ENCODE data around the gene RASAL1. TPM values are rescaled to one million over a fixed set of nuclear protein-coding genes. Genes with fewer than 3 reads are reported as not detected.

Gene RASAL1
- polyA plus RNA-seq, 3 donors = not detected

DNA sequence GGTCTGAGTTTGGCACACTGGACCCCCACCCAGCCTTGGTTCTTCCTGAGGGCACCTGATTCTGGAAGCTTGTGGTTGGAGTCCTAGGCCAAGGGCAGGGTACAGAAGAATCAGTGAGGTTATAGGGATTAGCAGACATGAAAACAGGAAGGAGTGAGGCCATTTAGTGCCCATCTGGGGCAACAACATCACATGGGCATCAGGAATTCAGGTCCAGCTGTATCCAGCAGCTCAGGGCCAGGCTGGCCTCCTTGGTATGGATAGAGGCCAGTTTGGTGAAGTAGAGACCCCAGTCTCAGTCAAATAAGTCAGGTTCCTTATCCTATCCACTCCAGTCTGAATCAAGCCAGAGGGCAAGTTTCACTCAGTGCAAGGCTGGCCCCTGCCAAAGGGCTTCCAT is 36.2 kb downstream of the RASAL1 start:
- no peaks in the 10 kb centered on the region for H4K20me1 ChIP-seq (ENCODE audit: insufficient read depth, low read length)
- peaks cover 0 to 4% of the 10 kb centered on the region in 2 donors for H3K4me1 ChIP-seq (ENCODE audit: control insufficient read depth in 1 of 2, insufficient read depth in 2 of 2, low read length in 2 of 2)
- peaks cover 0 to 5% of the 10 kb centered on the region in 2 donors for H3K27me3 ChIP-seq (ENCODE audit: control insufficient read depth in 2 of 2, insufficient read depth in 2 of 2, low read length in 2 of 2)
- intact Hi-C loops (cut with micrococcal nuclease) = no loop called here
- Mint-ChIP-seq H3K4me1 (peaks cover 11% of the 10 kb centered on the region), H3K27me3 (ENCODE audit: low read depth in 3 of 3) (peaks cover 11 to 15% (median 14%) of the 10 kb centered on the region in 3 donors), H3K27ac (no peak overlapping the region), H3K36me3 (no peaks in the 10 kb centered on the region), H3K9me3 (peaks cover 0 to 3% (median 0%) of the 10 kb centered on the region in 7 donors), H3K4me3 (no peak overlapping the region)
- H3K36me3 ChIP-seq (replicated peaks in 1 of 2; ENCODE audit: control insufficient read depth in 1 of 2, insufficient read depth in 2 of 2, low read length in 2 of 2) = no peaks in the 10 kb centered on the region
- no peaks in the 10 kb centered on the region for H3K9me3 ChIP-seq (replicated peaks in 1 of 2; ENCODE audit: control insufficient read depth in 1 of 2, insufficient read depth in 1 of 2, low read length in 2 of 2)
- no peak overlapping the region for H2AFZ ChIP-seq (ENCODE audit: insufficient read depth, low read depth, low read length, poor library complexity, severe bottlenecking)
- no peak overlapping the region for H3K4me2 ChIP-seq (replicated peaks; ENCODE audit: extremely low read depth, low read length, poor library complexity, severe bottlenecking)
- H3K27ac ChIP-seq (ENCODE audit: low read depth in 1 of 2, low read length in 2 of 2) = no peak overlapping the region
- H3K4me3 ChIP-seq (replicated peaks in 1 of 3; ENCODE audit: low read depth in 2 of 3, low read length in 3 of 3) = no peak overlapping the region
- no peaks in the 10 kb centered on the region for H3K79me2 ChIP-seq (ENCODE audit: insufficient read depth, low read length)
- H3K9ac ChIP-seq (ENCODE audit: insufficient read depth, low read length, poor library complexity, severe bottlenecking) = no peak overlapping the region
- DNase-seq = no peak
- TF ChIP-seq, protein P1, sequence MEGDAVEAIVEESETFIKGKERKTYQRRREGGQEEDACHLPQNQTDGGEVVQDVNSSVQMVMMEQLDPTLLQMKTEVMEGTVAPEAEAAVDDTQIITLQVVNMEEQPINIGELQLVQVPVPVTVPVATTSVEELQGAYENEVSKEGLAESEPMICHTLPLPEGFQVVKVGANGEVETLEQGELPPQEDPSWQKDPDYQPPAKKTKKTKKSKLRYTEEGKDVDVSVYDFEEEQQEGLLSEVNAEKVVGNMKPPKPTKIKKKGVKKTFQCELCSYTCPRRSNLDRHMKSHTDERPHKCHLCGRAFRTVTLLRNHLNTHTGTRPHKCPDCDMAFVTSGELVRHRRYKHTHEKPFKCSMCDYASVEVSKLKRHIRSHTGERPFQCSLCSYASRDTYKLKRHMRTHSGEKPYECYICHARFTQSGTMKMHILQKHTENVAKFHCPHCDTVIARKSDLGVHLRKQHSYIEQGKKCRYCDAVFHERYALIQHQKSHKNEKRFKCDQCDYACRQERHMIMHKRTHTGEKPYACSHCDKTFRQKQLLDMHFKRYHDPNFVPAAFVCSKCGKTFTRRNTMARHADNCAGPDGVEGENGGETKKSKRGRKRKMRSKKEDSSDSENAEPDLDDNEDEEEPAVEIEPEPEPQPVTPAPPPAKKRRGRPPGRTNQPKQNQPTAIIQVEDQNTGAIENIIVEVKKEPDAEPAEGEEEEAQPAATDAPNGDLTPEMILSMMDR (IDR thresholded peaks at IDR 0.05) = no peak

DNA sequence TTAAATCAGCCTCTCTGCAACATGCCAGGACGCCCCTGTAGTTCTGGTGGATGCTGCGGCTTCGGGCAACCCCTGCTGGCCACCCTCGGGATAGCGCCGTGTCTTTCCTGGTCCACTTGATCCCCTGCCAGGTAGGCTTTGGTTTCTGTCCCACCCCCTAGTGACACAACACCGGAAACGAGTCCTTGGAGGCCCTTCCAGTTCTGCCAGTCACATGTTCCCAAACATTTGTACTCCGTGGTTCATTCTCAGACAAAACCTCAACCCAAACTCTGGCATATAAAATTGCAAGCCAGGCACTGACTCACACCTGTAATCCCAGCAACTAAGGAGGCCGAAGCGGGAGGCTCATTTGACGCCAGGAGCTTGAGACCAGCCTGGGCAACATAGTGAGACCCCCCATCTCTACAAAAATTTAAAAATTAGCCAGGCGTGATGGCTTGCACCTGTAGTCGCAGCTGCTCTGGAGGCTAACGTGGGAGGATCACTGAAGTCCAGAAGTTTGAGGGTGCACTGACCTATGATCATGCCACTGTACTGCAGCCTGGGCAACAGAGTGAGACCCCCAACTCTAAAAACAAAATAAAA is 37.0 kb downstream of the RASAL1 start:
- H3K9ac ChIP-seq (ENCODE audit: insufficient read depth, low read length, poor library complexity, severe bottlenecking) = no peak overlapping the region
- Mint-ChIP-seq H3K27me3 (ENCODE audit: low read depth in 3 of 3) (peaks cover 9 to 12% (median 11%) of the 10 kb centered on the region in 3 donors), H3K36me3 (no peaks in the 10 kb centered on the region), H3K4me3 (no peak overlapping the region), H3K9me3 (no peaks in the 10 kb centered on the region), H3K27ac (no peak overlapping the region), H3K4me1 (peaks cover 7% of the 10 kb centered on the region)
- DNase-seq = peak; percentile 17 to 46 (median 39)
- no peaks in the 10 kb centered on the region for H3K79me2 ChIP-seq (ENCODE audit: insufficient read depth, low read length)
- TF ChIP-seq, protein P1 (IDR thresholded peaks at IDR 0.05) = peak; percentile 93
- H3K4me1 ChIP-seq (ENCODE audit: control insufficient read depth in 1 of 2, insufficient read depth in 2 of 2, low read length in 2 of 2) = no peaks in the 10 kb centered on the region
- no peaks in the 10 kb centered on the region for H4K20me1 ChIP-seq (ENCODE audit: insufficient read depth, low read length)
- H2AFZ ChIP-seq (ENCODE audit: insufficient read depth, low read depth, low read length, poor library complexity, severe bottlenecking) = no peak overlapping the region
- H3K4me3 ChIP-seq (replicated peaks in 1 of 3; ENCODE audit: low read depth in 2 of 3, low read length in 3 of 3) = no peak overlapping the region
- 33% methylated on average over 15 of the region's 15 CpGs for WGBS (ENCODE audit: insufficient coverage)
- peaks cover 0 to 3% of the 10 kb centered on the region in 2 donors for H3K27me3 ChIP-seq (ENCODE audit: control insufficient read depth in 2 of 2, insufficient read depth in 2 of 2, low read length in 2 of 2)
- intact Hi-C loops (cut with micrococcal nuclease) = no loop called here
- H3K27ac ChIP-seq (ENCODE audit: low read depth in 1 of 2, low read length in 2 of 2) = no peak overlapping the region
- no peak overlapping the region for H3K4me2 ChIP-seq (replicated peaks; ENCODE audit: extremely low read depth, low read length, poor library complexity, severe bottlenecking)
- H3K36me3 ChIP-seq (replicated peaks in 1 of 2; ENCODE audit: control insufficient read depth in 1 of 2, insufficient read depth in 2 of 2, low read length in 2 of 2) = no peaks in the 10 kb centered on the region
- no peaks in the 10 kb centered on the region for H3K9me3 ChIP-seq (replicated peaks in 1 of 2; ENCODE audit: control insufficient read depth in 1 of 2, insufficient read depth in 1 of 2, low read length in 2 of 2)
